Tibial nerve (tissue), 4 donors: ENCODE data around the gene ZNF670.

Experiments
- EP300 ChIP-seq, 2 donors: sonication (generic); formaldehyde crosslinking; IDR thresholded peaks; one replicate each; pipeline ENCODE4 v1.6.1; 2017; ENCODE audit warnings: antibody characterized with exemption in 2 of 2, mild to moderate bottlenecking in 1 of 2
- POLR2A ChIP-seq, 2 donors: fragments of 450-650 bp; IDR thresholded peaks; one replicate each; pipeline ENCODE4 v1.6.1; 2017; ENCODE audit warnings: antibody characterized with exemption in 2 of 2, mild to moderate bottlenecking in 2 of 2, moderate library complexity in 2 of 2
- TF ChIP-seq, protein P1 (sequence below), 5 experiments: fragments of 200-600 bp in 3 of 5; fragments of 450-650 bp in 2 of 5; sonication (generic) in 3 of 5; IDR thresholded peaks; one replicate each; pipeline ENCODE4 v1.5.1; 2016 to 2019; ENCODE audit warnings: antibody characterized with exemption in 5 of 5, mild to moderate bottlenecking in 3 of 5, moderate library complexity in 2 of 5

DNA sequence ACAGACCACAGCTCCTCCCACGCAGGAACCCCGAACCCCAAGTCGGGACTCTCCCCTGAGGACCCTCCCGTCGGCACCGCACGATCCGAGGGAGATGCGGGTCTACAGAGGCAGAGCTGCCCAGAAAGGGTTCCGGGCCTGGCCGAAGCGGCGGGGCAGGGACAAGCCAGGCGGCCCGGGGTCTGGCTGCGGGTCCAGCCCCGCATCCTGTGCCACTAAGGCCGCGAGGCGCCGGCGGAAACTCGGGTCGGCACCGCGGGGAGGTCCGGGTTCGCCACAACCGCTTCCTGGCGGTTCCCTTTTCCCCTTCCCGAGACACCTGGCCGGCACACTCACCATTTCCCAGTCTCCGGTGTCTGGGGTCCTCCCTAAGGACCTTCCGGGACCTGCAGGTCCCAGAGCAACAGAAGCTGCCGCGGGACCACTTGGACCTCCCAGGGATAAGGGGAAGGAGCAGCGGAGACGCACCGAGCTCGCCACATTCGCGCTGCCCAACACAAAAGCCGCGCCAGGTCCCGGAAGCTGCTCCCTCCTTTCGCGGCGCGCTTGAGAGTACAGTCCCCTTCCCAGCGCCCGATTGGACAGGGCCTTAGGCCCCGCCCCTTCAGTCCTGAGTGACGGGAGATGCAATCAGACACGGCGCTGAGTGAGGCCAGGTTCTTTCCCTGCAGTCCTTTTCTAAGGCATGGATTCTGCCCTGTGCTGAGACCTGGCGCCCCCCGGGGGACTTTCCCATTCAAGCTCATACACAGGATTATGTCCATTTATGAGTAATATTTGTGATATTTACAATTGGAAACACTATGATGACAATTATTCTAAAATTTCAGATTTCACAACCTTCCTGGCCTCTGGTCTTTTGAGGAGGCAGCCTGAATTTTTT lies at the start of gene ZNF670:
- TF ChIP-seq, protein P1, sequence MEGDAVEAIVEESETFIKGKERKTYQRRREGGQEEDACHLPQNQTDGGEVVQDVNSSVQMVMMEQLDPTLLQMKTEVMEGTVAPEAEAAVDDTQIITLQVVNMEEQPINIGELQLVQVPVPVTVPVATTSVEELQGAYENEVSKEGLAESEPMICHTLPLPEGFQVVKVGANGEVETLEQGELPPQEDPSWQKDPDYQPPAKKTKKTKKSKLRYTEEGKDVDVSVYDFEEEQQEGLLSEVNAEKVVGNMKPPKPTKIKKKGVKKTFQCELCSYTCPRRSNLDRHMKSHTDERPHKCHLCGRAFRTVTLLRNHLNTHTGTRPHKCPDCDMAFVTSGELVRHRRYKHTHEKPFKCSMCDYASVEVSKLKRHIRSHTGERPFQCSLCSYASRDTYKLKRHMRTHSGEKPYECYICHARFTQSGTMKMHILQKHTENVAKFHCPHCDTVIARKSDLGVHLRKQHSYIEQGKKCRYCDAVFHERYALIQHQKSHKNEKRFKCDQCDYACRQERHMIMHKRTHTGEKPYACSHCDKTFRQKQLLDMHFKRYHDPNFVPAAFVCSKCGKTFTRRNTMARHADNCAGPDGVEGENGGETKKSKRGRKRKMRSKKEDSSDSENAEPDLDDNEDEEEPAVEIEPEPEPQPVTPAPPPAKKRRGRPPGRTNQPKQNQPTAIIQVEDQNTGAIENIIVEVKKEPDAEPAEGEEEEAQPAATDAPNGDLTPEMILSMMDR (IDR thresholded peaks at IDR 0.05): no peak
- TF ChIP-seq POLR2A (IDR thresholded peaks at IDR 0.05): peak; percentile 36 to 83
- peak in 1 of 2 donors; percentile 88 for TF ChIP-seq EP300 (IDR thresholded peaks at IDR 0.05)
